Superior temporal gyrus (tissue), 1 donor: ENCODE results near the gene SLC27A3.
"Not testable (repeated sequence)": the region's sequence is repeated elsewhere in the genome, so short reads cannot be mapped to it uniquely, and the experiment has no call there.

ENCODE experiments used
- DNase-seq: peaks from one replicate; pipeline ENCODE4 v3.0.0-alpha.2; 2016; ENCODE audit errors: extremely low spot score

Gene SLC27A3

GRCh38 chr1:153779781-153780541, 4.8 kb downstream of the SLC27A3 start:
- no peak for DNase-seq

DNA sequence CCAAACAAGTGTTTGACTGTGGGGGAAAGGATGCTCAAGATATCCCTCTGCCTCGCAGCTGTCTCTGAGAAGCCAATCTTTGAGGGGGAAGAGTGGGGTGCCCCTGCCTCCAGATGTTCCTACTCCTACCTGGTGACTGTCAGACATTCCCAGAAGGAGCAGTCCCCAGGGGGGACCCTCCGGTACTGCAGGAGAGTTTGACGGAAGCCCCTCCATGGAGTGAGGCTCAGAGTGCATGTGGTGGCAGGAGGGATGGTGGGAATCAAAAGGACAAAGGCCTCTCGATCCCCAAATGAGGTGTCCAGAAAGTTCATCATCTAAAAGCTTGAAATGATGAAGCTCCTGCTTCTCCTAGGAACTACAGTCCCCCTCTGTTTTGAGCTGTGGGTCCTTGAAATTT, 5.3 kb downstream of the SLC27A3 start:
- no peak for DNase-seq

DNA sequence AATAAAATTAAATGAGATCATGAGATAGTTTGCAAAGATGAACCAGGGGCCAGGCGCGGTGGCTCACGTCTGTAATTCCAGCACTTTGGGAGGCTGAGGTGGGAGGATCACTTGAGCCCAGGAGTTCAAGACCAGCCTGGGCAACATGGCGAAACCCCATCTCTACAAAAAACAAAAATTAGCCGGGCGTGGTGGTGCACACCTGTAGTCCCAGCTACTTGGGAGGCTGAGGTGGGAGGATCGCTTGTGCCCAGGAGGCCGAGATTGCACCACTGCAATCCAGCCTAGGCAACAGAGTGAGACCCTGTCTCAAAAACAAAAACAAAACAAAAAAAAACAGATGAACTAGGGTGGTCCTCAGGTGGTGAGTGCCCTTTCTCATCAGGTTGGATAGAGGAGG, 7.4 kb downstream of the SLC27A3 start:
- not testable (repeated sequence) for DNase-seq

DNA sequence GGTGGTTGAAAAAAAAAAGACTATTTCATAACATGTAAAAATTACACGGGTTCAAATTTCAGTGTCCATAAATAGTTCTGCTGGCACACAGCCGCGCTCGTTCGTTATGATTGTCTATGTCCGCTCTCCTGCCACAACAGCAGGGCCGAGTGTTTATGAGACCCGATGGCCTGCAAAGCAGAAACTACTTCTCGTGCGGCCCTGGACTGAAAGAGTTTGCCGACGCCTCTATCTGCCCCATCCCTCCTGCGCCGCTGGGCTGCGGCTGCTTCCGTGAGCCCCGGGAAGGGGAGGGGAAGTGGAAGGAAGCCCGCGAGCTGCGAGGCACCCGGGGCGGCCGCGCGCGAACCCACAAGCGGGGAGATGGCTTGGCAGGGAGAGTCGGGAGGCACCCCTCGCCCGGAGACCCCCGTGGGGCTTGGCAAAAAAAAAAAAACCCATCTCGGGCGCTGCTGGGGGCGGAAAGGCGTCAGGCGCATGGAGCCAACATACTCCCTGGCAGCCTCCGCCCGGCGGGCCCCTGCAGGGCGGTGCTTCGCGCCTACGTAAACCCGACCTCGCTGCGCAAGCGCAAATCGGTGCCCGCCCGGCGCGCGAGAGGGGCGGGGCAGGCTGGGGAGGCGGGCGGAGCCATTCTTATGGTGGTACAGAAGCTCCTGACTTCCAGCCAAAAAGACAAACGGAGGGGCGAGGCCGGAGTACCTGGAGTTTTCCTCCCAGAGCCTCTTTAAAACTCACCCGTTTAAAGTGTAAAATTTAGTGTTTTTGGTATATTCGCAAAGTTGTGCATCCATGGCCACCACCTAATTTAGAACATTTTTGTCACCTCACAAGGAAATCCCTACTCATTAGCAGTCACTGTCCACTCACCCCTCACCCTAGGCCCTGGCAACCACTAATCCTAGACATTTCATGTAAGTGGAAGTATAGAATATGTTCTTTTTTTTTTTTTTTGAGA, 8.3 kb downstream of the SLC27A3 start:
- DNase-seq, result peak; percentile 91

GRCh38 chr1:153786038-153786790, 11.0 kb downstream of the SLC27A3 start:
- DNase-seq, result no peak

DNA sequence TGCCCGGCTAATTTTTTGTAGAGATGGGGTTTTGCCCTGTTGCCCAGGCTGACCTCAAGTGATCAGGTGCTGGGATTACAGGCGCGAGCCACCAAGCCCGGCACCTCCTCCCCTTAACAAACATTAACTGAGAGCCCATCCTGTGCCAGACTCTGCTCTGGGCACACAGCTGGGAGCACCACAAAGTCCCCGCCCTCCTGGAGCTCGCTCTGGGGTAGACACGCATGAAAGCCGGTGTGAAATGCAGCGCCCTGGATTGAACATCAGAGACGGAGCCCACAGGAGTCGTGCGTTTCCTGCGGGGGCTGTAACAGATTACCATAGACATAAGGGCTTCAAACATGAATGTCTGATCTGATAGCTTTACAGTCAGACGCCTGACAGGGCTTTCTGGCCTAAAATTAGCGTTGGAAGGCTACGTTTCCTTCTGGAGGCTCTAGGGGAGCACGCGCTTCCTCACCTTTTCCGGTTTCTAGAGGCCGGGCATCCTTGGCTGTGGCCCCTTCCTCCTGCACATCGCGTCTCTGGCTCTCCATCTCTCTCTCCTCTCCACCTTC, 14.3 kb downstream of the SLC27A3 start:
- peak; percentile 29 for DNase-seq

GRCh38 chr1:153790313-153790965, 15.2 kb downstream of the SLC27A3 start:
- DNase-seq, result peak; percentile 89

DNA sequence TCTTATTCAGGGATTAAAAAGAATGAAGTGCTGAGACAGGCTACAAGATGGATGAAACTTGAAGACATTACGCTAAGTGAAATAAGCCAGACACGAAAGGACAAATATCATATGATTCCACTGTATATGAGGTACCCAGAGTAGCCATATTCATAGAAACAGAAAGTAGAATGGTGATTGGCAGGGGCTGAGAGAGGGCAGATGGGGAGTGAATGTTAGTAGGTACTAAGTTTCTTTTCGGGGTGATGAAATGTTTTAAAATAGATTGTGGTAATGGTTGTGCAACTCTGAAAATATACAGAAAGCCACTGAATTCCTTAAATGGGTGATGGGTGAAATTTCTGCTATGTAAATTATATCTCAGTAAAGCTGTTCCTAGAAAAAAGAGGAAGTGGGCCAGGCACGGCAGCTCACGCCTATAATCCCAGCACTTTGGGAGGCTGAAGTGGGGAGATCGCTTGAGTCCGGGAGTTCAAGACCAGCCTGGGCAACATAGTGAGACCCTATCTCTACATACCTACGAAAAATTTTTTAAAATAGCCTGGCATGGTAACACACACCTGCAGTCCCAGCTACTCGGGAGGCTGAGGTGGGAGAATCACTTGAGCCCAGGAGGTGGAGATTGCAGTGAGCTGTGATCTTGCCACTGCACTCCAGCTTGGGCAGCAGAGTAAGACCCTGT, 15.9 kb downstream of the SLC27A3 start:
- peak; percentile 69 for DNase-seq

DNA sequence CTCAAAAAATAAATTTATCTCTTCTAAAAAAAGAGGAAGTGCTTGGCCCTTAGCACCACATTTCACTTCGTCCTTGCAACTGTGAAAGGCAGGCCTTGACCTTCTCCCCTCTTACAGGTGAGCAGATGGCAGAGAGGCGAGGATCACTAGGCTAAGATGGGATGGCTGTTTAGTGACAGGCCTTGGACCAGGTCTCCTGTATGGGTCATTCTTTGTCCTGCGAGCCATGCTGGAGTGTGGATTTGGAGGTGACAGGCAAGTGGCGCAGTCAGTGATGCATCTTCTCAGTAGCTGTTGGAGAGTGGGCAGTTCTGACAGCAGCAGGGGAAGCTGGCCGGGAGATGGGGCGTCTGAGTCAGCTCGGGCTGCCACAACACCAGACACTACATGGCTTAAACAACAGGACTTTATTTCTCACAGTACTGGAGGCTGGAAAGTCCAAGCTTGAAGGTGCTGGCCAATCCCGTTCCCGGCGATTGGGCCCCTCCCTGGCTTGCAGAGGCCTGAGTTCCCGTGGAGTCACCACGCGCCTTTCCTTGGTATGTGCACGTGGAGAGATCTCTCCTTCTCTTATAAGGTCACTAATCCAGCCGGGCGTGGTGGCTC, 16.5 kb downstream of the SLC27A3 start:
- peak; percentile 20 for DNase-seq

- no peak for DNase-seq
These were observed 17.4 kb downstream of the SLC27A3 start for GRCh38 chr1:153792631-153793041.

DNA sequence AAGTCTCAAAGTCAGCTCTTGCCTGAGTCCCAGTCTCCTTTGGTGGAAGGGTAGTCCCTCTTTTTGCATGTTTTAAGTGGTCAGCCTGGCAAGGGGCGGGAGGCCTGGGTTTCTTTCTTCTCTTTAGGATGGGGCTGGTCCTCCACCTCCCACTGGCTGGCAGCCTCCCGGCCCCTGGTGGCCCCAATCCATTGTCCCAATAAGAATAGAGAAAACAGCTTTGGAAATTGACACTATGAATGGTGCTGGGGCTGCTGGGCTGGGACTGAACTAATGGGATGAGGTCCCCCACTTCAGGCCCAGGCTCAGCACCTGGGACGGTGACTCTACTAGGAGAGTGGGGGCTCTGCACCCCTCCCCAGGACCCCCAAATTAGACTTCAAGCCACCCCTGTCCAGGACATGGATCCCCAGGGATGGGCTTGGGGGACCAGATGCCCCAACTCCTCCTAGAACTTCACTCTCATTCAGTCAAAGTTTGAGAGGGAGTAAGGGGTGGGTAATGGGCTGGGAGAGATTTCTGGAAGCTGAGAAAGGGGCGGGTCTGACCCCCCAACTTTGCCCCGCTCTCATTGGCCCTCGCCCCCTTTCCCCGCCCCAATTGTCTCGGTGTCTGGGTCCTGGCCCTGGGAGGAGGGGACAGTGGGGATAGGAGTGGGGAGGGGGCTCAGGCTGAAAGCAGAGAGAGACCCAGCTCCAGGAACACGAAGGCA, 18.2 kb downstream of the SLC27A3 start:
- DNase-seq, result no peak

GRCh38 chr1:153793973-153794615, 18.9 kb downstream of the SLC27A3 start:
- no peak for DNase-seq

GRCh38 chr1:153794624-153795329, 19.6 kb downstream of the SLC27A3 start:
- DNase-seq, result no peak

DNA sequence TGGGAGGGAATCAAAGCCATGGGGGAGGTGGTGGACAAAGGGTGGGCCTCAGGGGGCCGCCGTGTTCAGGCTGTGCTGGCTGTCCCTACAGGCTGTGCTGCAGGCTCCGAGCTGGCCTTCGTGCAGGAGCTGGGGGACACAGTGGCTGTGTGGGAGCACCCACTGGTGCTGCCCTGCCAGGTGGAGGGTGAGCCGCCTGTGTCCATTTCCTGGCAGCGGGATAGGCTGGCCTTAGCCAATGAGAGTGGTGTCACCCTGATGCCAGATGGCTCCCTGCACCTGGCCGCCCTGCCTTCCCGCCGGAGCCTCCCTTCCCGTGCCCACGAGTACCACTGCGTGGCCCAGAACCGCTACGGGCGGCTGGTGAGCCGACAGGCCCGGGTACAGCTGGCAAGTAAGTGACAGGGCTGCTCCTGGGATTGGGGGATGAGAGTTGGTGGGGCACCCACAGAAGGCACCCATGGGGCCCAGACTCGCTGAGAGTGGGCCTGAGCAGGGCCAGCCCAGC, 20.2 kb downstream of the SLC27A3 start:
- DNase-seq, result no peak

DNA sequence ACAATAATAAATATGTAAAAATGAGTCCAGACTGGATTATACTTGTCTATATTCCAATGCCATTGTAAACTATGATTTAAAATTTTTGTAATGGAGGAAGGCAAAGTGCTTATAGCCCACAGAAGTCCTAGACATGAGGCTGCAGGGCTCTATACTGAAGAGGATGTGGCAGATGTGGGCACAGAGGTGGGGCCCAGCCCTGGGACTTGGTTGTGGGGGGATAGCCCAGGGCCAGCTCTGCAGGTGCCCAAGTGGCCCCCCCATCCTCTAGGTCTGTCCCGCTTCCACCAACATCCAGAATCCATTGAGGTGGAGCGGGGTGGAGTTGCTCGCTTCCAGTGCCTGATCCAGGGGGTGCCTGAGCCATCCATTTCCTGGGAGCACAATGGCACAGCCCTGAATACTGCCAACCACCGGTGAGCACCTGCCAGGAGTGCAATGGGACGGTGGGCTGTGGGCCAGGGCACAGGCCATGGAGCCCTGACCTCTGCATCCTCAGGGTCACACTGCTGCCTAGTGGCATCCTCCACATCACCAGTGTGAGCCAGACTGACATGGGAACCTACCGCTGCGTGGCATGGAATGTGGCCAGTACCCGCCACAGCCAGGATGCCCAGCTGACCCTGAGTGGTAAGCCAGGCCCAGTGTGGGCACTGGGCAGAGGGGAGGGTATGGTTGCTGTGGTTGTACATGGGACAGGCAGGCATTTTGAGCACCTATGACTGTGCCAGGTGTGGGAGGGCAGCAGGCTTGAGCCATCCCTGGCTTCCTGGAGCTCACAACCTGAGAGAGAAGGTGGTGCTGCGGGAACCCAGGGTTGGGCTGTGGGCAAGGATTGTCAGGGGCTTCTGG, 21.0 kb downstream of the SLC27A3 start:
- DNase-seq, result no peak

DNA sequence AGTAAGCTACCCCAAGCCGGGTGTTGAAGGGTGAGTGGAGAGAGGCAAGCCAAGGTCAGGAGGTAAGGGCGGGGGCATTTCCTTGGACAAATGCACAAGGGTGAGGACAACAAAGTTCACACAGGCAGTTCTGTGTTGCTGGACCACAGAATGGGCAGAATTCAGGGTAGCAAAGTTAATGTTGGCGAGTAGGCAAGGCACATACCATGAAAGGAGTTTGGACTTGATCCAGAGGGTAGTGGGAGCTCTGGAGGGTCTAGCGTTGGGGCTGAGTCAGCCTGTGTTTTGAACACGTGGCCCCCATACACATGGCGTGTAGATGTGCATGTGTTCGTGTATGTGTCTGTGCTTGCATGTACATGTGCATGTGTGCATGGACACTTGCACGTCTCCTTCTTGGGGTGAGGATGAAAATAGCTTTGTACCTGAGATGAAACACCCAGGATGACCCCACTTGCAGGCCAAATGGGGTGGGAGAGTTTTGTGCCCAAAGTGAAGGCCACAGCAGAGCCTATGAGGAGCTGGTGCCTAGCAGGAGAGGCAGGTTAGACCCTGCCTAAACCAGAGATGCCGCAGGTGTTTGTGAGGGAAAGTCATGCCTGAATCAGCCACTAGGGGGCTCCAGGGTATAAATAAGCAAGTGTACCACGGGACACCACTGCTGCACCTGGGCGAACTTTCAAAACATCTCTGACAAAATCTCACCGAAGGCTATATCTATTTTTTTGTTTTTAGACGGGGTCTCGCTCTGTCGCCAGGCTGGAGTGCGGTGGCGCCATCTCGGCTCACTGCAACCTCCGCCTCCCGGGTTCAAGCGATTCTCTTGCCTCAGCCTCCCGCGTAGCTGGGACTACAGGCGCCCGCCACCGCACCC, 21.8 kb downstream of the SLC27A3 start:
- peak; percentile 84 for DNase-seq
